Mucosa of stomach (tissue), 1 donor: ENCODE measurements around the gene FOXI3.
"Not testable (repeated sequence)": the region's sequence is repeated elsewhere in the genome, so short reads cannot be mapped to it uniquely, and the experiment has no call there.

Experiments
- H3K27me3 ChIP-seq: one replicate; pipeline ENCODE4 v1.7.0; 2013; ENCODE audit warnings: mild to moderate bottlenecking, low read length; ENCODE audit not compliant: control insufficient read depth, insufficient read depth
- H3K36me3 ChIP-seq: one replicate; pipeline ENCODE4 v1.7.0; 2013; ENCODE audit warnings: low read length; ENCODE audit not compliant: control insufficient read depth, insufficient read depth
- H3K4me1 ChIP-seq: one replicate; pipeline ENCODE4 v1.7.0; 2013; ENCODE audit warnings: mild to moderate bottlenecking, low read length; ENCODE audit not compliant: control insufficient read depth, insufficient read depth
- H3K4me3 ChIP-seq: one replicate; pipeline ENCODE4 v1.7.0; 2013; ENCODE audit warnings: low read length
- H3K9ac ChIP-seq: one replicate; pipeline ENCODE4 v1.7.0; 2013; ENCODE audit warnings: mild to moderate bottlenecking, low read length, moderate library complexity
- H3K9me3 ChIP-seq: one replicate; pipeline ENCODE4 v1.7.0; 2013; ENCODE audit warnings: mild to moderate bottlenecking, low read length, moderate library complexity; ENCODE audit not compliant: control insufficient read depth
- donor health status: Pancreatic carcinoma.

The FOXI3 gene

DNA sequence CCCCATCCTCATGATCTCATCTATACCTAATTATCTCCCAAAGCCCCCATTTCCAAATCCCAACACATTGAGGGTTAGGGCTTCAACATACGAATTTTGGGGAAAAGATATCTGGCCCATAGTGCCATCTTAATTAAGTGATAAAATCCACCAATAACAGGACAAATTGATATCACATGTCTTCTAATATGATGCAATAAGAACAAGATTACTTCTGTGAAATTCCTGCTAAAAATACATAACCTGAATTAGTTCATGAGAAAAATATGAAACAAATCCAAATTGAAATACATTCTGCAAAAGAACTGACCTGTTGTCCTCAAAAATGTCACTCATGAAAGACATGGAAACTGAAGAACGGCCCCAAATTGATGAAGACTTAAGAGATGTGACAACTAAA lies 28.8 kb downstream of the FOXI3 start:
- no peaks in the 10 kb centered on the region for H3K9me3 ChIP-seq
- H3K36me3 ChIP-seq, result no peaks in the 10 kb centered on the region
- H3K9ac ChIP-seq, result no peak overlapping the region
- no peaks in the 10 kb centered on the region for H3K27me3 ChIP-seq
- H3K4me3 ChIP-seq, result no peak overlapping the region
- no peaks in the 10 kb centered on the region for H3K4me1 ChIP-seq

DNA sequence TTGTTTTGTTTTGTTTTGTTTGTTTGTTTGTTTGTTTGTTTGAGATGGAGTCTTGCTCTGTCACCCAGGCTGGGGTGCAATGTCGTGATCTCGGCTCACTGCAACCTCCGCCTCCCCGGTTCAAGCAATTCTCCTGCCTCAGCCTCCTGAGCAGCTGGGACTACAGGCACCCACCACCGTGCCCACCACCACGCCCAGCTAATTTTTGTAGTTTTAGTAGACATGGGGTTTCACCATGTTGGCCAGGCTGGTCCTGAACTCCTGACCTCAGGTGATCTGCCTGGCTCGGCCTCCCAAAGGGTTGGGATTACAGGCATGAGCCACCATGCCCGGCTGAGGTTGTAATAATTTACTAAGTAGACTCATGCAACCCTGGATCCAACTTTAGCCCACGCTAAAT lies 33.4 kb downstream of the FOXI3 start:
- H3K9me3 ChIP-seq, H3K27me3 ChIP-seq, H3K4me3 ChIP-seq, H3K36me3 ChIP-seq, H3K4me1 ChIP-seq, H3K9ac ChIP-seq: not testable (repeated sequence)

- H3K4me3 ChIP-seq, result no peak overlapping the region
- H3K36me3 ChIP-seq, result no peaks in the 10 kb centered on the region
- no peaks in the 10 kb centered on the region for H3K9me3 ChIP-seq
- no peaks in the 10 kb centered on the region for H3K27me3 ChIP-seq
- H3K4me1 ChIP-seq, result no peaks in the 10 kb centered on the region
- H3K9ac ChIP-seq, result no peak overlapping the region
These were observed 36.4 kb downstream of the FOXI3 start for GRCh38 chr2:88416016-88416663.

DNA sequence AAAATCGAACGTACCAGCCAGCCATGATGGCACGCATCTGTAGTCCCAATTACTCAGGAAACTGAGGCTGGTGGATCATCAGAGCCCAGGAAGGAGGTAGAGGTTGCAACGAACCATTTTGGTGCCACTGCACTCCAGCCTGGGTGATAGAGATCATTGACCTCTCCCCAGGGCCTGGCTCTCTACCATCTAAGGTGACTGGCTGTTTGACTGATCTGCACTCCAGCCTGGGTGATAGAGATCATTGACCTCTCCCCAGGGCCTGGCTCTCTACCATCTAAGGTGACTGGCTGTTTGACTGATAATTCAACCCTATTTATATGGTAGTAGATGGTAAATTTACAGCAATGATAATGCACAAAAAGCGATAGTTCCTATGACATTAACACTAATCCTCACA lies 43.6 kb downstream of the FOXI3 start:
- H3K27me3 ChIP-seq, H3K4me1 ChIP-seq, H3K9ac ChIP-seq, H3K9me3 ChIP-seq, H3K36me3 ChIP-seq, H3K4me3 ChIP-seq: not testable (repeated sequence)

DNA sequence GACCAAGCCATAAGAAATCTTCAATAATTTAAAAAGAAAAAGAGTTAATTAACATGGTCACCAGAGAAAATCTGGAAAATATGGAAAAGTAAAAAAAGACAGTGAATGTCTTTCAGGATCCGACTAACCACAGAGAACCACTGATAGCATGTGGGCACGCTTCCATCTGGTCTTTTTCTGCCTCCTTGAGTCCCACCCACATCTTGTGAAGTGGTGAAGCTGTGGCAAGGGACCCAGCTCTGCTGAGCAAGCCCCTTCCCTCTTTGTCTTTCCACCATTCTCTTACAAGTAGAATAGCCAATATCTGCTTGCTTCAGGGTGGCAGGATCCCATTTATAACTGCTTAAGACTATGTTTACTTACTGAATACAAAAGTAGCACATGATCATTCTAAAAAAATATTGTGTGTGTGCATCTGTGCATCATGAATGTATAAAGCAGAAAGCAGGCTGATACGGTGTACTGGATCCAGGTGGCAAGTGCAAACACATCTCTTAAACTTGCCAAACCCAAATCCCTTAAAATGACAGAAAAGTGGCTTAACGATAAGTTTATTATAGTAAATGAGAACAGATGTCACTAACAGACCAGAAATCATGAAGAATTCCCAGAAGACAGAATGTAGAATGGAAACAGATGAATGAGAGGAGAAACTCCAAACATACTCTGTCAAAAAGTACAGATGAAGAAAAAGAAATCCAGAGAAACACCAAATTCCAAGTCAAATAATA lies 52.3 kb downstream of the FOXI3 start:
- H3K4me1 ChIP-seq, result no peaks in the 10 kb centered on the region
- H3K36me3 ChIP-seq, result no peaks in the 10 kb centered on the region
- no peak overlapping the region for H3K9ac ChIP-seq
- H3K9me3 ChIP-seq, result no peaks in the 10 kb centered on the region
- H3K4me3 ChIP-seq, result no peak overlapping the region
- H3K27me3 ChIP-seq, result no peaks in the 10 kb centered on the region

- H3K4me3 ChIP-seq, result no peak overlapping the region
These were observed 54.3 kb downstream of the FOXI3 start for GRCh38 chr2:88398180-88398579.

More at GRCh38 chr2:88398180-88398579, 54.3 kb downstream of the FOXI3 start:
- H3K27me3 ChIP-seq, result no peaks in the 10 kb centered on the region
- H3K4me1 ChIP-seq, result no peaks in the 10 kb centered on the region
- no peaks in the 10 kb centered on the region for H3K36me3 ChIP-seq
- H3K9ac ChIP-seq, result no peak overlapping the region
- H3K9me3 ChIP-seq, result no peaks in the 10 kb centered on the region
